Activated naive CD4-positive, alpha-beta T cell treated with anti-CD3 and anti-CD28 coated beads for 36 hours (primary cell): Measurements from ENCODE around the gene AKR1D1. TPM values are rescaled to one million over a fixed set of nuclear protein-coding genes. Genes with fewer than 3 reads are reported as not detected.

Experiments used
- CTCF ChIA-PET: fragments of 350-600 bp; sonication (Branson Sonifier 250); formaldehyde crosslinking; loops from one replicate; lab custom pipeline; 2021; ENCODE audit warnings: antibody characterized with exemption; lab: Charles Lee
- DNase-seq: peaks from one replicate; pipeline ENCODE4 v3.0.0-alpha.2; 2020
- H3K27ac Mint-ChIP-seq: one replicate; pipeline ENCODE4 v1.8.0; 2021; ENCODE audit warnings: mild to moderate bottlenecking, mixed read lengths
- H3K27me3 Mint-ChIP-seq: one replicate; pipeline ENCODE4 v1.8.0; 2021; ENCODE audit warnings: low read depth, mixed read lengths
- H3K36me3 Mint-ChIP-seq: one replicate; pipeline ENCODE4 v1.8.0; 2021; ENCODE audit warnings: low read depth, mixed read lengths
- H3K4me1 Mint-ChIP-seq: one replicate; pipeline ENCODE4 v1.8.0; 2021; ENCODE audit warnings: low read depth, mixed read lengths
- H3K4me3 Mint-ChIP-seq: one replicate; pipeline ENCODE4 v1.8.0; 2021; ENCODE audit warnings: mild to moderate bottlenecking, moderate library complexity, mixed read lengths
- H3K9me3 Mint-ChIP-seq: one replicate; pipeline ENCODE4 v1.8.0; 2021; ENCODE audit warnings: mixed read lengths
- intact Hi-C: fragments of 100-400 bp; cut with micrococcal nuclease; formaldehyde crosslinking; loops from one replicate; pipeline ENCODE4 v1.15.1; 2023
- total RNA-seq, 2 experiments: library from RNA; stranded (reverse); gene quantifications; one replicate each; pipeline ENCODE4 v1.2.3, GENCODE V29; 2021

AKR1D1 gene
- total RNA-seq, 2 experiments from 2014 or later: not detected

DNA sequence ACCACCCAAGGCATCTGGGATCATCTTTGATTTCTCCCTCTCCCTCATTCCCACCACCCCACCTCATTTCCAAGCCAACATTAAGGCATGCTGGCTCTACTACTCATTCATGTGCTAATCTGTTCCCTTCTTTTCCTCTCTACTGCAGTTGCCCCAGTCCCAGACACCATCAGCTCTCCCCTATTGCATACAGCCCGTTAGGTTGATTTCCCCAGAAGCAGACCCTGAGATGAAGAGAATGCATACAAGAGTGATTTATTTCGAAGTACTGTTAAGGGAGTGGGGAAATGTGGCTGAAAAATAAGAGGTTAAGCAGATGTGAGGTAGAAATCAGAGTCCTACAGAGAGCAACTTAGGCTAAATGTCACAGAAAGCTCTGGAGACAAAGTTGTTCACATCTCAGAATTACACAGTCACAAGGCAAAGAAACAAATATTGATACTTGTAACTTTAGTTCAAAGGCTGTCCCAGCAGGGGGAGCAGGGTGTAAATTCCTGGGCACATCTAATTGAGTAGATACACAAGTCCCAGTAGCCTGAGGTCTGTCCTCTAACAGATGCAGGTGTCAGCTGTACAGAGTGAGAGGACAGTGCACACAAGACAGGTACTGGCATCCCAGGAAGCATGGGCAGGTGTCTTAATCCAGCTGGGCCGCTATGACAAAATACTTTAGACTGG is 20.9 kb downstream of the AKR1D1 start:
- no peaks in the 10 kb centered on the region for H3K9me3 Mint-ChIP-seq
- no peak overlapping the region for H3K27ac Mint-ChIP-seq
- no peaks in the 10 kb centered on the region for H3K4me1 Mint-ChIP-seq
- H3K36me3 Mint-ChIP-seq: no peaks in the 10 kb centered on the region
- H3K4me3 Mint-ChIP-seq: no peak overlapping the region
- DNase-seq: peak; percentile 25
- H3K27me3 Mint-ChIP-seq: peaks cover 4% of the 10 kb centered on the region
- CTCF ChIA-PET: no interaction called here
- intact Hi-C loops: loop anchor here (1.0 kb wide), 1 partner anchor 641 kb away; no protein-coding TSS in a partner anchor

DNA sequence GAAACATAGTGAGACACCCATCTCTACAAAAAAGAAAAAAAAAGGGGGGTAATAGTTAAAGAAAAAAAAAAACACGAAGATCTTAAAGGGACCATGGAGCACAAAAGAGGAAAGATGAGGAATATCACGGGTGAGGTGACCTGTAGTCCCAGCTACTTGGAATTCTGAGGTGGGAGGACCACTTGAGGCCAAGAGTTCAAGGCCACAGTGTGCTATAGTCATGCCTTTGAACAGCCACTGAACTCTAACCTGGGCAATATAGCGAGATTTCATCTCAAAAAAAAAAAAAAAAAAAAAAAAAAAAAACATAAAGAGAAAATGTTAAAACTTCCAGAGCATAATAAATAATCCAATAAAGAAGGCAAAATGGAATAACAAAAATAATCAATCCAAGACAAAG is 23.6 kb downstream of the AKR1D1 start:
- Mint-ChIP-seq H3K27me3 (peaks cover 4% of the 10 kb centered on the region), H3K27ac (no peak overlapping the region), H3K9me3 (no peaks in the 10 kb centered on the region), H3K4me1 (no peaks in the 10 kb centered on the region), H3K4me3 (no peak overlapping the region), H3K36me3 (no peaks in the 10 kb centered on the region)
- CTCF ChIA-PET: interaction anchor here (0.7 to 1.3 kb wide), 2 partner anchors 62 to 150 kb away, joined by 3 to 4 read pairs; no protein-coding TSS in a partner anchor
- no peak for DNase-seq
- intact Hi-C loops: no loop called here

DNA sequence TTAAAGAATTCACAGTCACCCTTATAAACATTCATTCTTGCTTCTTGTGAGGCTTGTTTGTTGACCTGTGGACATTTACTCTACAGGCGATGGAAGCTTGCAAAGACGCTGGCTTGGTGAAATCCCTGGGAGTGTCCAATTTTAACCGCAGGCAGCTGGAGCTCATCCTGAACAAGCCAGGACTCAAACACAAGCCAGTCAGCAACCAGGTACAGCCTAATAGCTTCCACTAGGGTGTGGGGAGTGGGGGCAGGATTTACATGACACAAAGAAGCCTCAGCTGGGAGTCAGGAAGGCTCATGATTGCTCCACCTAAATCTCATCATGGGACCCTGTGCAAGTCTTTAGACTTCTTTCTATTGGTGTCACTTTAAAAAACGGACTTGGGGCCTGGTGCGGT is 29.0 kb downstream of the AKR1D1 start:
- intact Hi-C loops: no loop called here
- CTCF ChIA-PET: interaction anchor here (0.6 kb wide), 1 partner anchor 515 kb away, joined by 4 read pairs; no protein-coding TSS in a partner anchor
- no peak overlapping the region for H3K4me3 Mint-ChIP-seq
- H3K27ac Mint-ChIP-seq: no peak overlapping the region
- no peaks in the 10 kb centered on the region for H3K4me1 Mint-ChIP-seq
- no peaks in the 10 kb centered on the region for H3K9me3 Mint-ChIP-seq
- no peak for DNase-seq
- peaks cover 9% of the 10 kb centered on the region for H3K27me3 Mint-ChIP-seq
- H3K36me3 Mint-ChIP-seq: no peaks in the 10 kb centered on the region

DNA sequence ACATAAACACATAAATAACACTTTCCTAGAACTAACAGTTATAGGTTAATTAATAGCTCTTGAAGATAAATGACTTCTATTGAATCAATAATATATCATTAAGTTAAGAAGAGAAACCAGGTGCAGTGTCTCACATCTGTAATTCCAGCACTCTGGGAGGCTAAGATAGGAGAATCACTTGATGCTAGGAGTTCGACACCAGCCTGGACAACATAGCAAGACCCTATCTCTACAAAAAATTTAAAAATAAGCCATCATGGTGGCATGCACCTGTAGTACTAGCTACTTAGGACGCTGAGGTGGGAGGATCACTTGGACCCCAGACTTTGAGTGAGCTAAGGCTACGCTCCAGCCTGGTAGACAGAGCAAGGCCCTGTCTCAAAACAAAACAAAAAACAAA is 38.8 kb downstream of the AKR1D1 start:
- Mint-ChIP-seq H3K27me3 (peaks cover 19% of the 10 kb centered on the region), H3K27ac (no peak overlapping the region), H3K4me1 (peaks cover 3% of the 10 kb centered on the region), H3K36me3 (no peaks in the 10 kb centered on the region), H3K4me3 (no peak overlapping the region), H3K9me3 (no peaks in the 10 kb centered on the region)
- CTCF ChIA-PET: no interaction called here
- DNase-seq: no peak
- intact Hi-C loops: no loop called here

DNA sequence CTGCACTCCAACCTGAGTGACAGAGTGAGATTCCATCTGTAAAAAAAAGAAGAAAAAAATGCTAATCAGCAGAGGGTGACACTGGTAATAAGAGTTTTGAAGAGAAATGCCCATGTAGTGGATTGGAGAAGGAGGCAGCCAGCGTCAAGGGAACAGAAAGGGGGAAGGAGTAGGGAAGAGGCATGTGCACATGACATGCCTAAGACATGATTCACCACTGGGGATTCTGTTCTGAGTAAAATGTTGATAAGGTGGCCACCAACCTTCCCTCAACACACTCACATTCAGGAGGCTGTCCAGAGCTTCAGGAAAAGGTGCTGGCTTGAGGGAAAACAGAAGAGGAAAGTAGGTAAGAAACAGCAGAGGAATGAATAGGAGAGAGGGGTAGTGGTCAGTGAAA is 39.9 kb downstream of the AKR1D1 start:
- intact Hi-C loops: no loop called here
- DNase-seq: no peak
- peaks cover 16% of the 10 kb centered on the region for H3K27me3 Mint-ChIP-seq
- no peaks in the 10 kb centered on the region for H3K36me3 Mint-ChIP-seq
- no peak overlapping the region for H3K27ac Mint-ChIP-seq
- no peak overlapping the region for H3K4me3 Mint-ChIP-seq
- no peaks in the 10 kb centered on the region for H3K4me1 Mint-ChIP-seq
- no peaks in the 10 kb centered on the region for H3K9me3 Mint-ChIP-seq
- CTCF ChIA-PET: no interaction called here

DNA sequence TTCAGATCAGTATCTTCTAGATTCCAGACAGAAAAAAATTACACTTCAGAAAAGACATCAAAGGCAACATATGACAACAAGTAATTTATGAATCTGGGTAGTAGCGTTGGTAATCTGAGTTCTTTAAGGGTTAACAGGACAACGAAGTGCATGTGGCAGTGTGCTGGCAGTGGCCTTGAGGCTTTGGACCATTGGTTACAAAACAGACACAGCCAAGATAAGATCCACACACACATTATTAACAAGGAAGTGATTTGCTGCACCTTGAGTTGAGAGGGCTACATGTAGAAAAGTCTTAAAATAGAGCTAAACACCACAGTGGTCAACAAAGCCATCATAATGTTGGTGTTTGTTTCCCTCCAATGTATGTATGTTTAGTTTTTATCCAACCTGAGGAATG is 40.6 kb downstream of the AKR1D1 start:
- intact Hi-C loops: no loop called here
- Mint-ChIP-seq H3K36me3 (no peaks in the 10 kb centered on the region), H3K27ac (no peak overlapping the region), H3K4me3 (no peak overlapping the region), H3K9me3 (no peaks in the 10 kb centered on the region), H3K4me1 (no peaks in the 10 kb centered on the region), H3K27me3 (peaks cover 15% of the 10 kb centered on the region)
- CTCF ChIA-PET: no interaction called here
- no peak for DNase-seq

DNA sequence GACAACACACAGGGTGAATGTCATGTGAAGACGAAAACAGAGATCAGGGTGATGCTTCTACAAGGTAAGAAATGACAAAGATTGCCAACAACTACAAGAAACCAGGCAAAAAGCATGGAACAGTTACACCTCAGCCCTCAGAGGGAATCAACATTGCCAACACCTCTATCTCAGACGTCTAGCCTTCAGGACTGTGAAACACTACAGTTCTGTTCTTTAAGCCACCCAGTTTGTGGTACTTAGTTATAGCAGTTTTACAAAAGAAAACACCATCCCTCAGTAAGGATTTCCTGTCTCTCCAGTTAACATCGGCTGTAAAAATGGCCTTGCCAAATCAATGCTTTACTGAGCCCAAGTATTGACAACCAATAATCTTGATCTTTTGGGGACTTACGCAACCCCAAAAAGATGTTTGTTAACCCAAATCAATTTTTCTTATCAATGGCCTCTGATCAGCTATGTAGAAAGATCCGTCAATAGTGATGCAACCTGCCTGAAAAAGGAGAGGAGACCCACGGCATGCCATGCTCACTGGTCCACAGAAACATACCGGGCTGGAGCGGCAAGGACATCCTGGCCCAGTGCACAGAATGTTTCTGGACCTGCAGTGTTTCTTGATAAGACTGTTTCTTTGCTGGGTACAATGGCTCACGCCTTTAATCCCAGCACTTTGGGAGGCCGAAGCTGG is 44.0 kb downstream of the AKR1D1 start:
- Mint-ChIP-seq H3K9me3 (no peaks in the 10 kb centered on the region), H3K4me3 (no peak overlapping the region), H3K27ac (no peak overlapping the region), H3K4me1 (no peaks in the 10 kb centered on the region), H3K36me3 (no peaks in the 10 kb centered on the region), H3K27me3 (peaks cover 12% of the 10 kb centered on the region)
- DNase-seq: no peak
- intact Hi-C loops: no loop called here
- CTCF ChIA-PET: no interaction called here

DNA sequence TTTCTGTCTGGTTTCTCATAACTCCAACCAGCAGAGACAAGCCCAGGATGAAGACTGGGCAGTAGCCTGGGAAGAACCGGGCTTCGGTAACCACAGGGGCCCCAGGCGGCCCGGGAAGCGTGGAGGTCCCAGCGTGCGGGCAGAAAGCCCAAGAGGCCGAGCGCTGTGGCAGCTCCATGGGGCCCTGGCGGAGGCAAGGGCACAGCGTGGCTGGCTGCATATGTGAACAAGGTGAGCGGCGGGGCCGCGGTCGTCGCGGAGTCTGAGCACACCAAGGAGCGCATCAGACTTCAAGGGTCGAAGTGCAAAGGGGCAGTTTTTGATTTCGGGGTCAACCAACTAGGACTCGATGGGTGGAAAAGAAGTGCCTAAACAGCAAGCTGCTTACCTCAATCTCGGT is 45.9 kb downstream of the AKR1D1 start:
- no peak for DNase-seq
- H3K36me3 Mint-ChIP-seq: no peaks in the 10 kb centered on the region
- CTCF ChIA-PET: no interaction called here
- H3K27me3 Mint-ChIP-seq: peaks cover 2% of the 10 kb centered on the region
- H3K4me1 Mint-ChIP-seq: no peaks in the 10 kb centered on the region
- intact Hi-C loops: no loop called here
- H3K9me3 Mint-ChIP-seq: no peaks in the 10 kb centered on the region
- H3K4me3 Mint-ChIP-seq: no peak overlapping the region
- no peak overlapping the region for H3K27ac Mint-ChIP-seq

DNA sequence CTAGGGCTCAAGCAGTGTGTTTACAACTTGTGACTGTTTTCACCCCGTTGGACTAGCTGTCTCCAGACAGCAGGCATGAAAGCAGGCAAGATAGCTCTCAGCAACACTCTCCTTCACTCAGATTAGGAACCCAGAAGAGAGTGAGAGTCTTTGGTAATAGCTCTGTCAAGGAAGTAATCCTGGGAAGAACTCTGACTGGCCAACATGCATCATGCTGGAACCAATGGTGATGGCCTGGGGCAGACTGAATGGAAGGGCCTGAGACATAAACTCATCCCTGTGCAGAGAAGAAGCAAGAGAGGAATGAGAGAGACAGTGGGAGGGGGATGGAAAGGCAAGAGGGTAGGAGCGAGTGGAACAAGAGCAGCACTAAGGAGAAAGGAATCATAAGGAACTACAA is 48.9 kb downstream of the AKR1D1 start:
- Mint-ChIP-seq H3K27me3 (peaks cover 2% of the 10 kb centered on the region), H3K9me3 (peaks cover 6% of the 10 kb centered on the region), H3K4me1 (no peaks in the 10 kb centered on the region), H3K4me3 (no peak overlapping the region), H3K27ac (no peak overlapping the region), H3K36me3 (no peaks in the 10 kb centered on the region)
- intact Hi-C loops: no loop called here
- CTCF ChIA-PET: interaction anchor here (0.6 kb wide), 1 partner anchor 495 kb away, joined by 5 read pairs; no protein-coding TSS in a partner anchor
- DNase-seq: no peak

DNA sequence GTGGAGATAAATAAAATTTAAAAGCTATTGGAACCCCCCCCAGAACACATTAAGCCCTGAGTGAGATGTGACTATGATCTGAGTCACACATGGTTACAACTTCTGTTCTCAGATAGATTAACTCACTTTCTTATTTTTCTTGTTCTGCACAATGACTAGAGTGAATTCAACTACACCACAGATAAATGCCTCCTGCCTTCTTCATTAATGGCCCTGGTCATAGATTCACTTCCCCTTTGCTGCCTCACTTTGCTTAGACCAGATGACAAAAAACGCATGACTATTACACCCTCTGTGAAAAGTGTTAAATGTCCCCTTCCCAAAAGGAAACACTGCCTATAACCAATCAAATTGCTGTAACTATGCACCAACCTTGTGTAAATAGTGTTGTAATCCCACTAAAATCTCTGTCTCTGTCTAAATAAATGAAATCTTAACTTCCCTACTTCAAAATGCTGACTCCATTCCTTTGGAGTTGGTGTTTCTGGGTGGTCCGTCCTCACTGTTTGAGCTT is 49.4 kb downstream of the AKR1D1 start:
- Mint-ChIP-seq H3K36me3 (no peaks in the 10 kb centered on the region), H3K27ac (no peak overlapping the region), H3K4me1 (no peaks in the 10 kb centered on the region), H3K4me3 (no peak overlapping the region), H3K27me3 (peaks cover 2% of the 10 kb centered on the region), H3K9me3 (peaks cover 7% of the 10 kb centered on the region)
- CTCF ChIA-PET: no interaction called here
- intact Hi-C loops: no loop called here
- DNase-seq: no peak

DNA sequence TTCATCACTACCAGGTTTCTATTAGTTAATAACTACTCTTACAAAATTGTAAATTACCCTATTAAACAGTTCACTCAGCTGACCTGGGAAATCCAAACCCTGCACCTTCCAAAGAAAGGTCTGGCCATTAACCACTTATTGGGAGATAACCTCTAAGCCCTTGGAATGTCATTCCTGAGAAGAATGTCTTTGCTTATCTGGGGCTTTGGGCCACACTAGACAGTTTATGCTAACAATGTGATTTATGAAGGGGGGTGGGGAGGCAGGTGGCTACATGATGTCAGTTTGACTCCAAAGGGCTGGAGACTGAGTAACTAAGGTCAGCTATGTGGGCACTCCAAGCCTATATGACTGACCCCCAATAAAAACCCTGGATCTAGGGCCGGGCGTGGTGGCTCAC is 50.7 kb downstream of the AKR1D1 start:
- H3K4me1 Mint-ChIP-seq: no peaks in the 10 kb centered on the region

DNA sequence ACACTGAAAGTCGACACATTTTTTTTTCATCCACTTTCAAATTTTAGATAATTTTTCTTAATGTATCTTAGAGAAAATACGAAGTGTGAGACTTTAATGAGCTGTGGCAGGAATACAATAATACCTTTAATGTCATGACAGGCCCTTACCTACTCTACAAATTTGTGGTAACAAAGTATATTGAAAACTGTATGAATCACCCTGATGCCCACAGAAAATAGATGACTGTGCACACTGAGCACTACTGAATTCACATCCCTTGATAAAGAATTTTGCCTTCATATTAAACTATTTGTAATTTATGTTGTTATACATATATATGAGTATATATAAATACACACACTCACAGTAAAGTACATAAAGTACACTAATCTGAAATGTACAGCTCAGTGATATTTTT is 51.7 kb downstream of the AKR1D1 start:
- H3K36me3 Mint-ChIP-seq: no peaks in the 10 kb centered on the region
- H3K4me1 Mint-ChIP-seq: no peaks in the 10 kb centered on the region
- no peak for DNase-seq
- intact Hi-C loops: no loop called here
- H3K27ac Mint-ChIP-seq: no peak overlapping the region
- CTCF ChIA-PET: no interaction called here
- H3K4me3 Mint-ChIP-seq: no peak overlapping the region
- peaks cover 7% of the 10 kb centered on the region for H3K9me3 Mint-ChIP-seq
- peaks cover 2% of the 10 kb centered on the region for H3K27me3 Mint-ChIP-seq

More for the DNA sequence above, 50.7 kb downstream of the AKR1D1 start:
- CTCF ChIA-PET: interaction anchor here (0.6 kb wide), 1 partner anchor 56 kb away, joined by 4 read pairs; no protein-coding TSS in a partner anchor
- Mint-ChIP-seq H3K9me3 (peaks cover 7% of the 10 kb centered on the region), H3K27me3 (peaks cover 2% of the 10 kb centered on the region), H3K27ac (no peak overlapping the region), H3K4me3 (no peak overlapping the region), H3K36me3 (no peaks in the 10 kb centered on the region)
- no peak for DNase-seq
- intact Hi-C loops: no loop called here
